Panc1 (cell line): ENCODE results near the gene DNAJA1.

ENCODE experiments used
- POLR2AphosphoS5 ChIP-seq: IDR thresholded peaks from 2 replicates; pipeline ENCODE4 v1.6.1; 2012; ENCODE audit warnings: mild to moderate bottlenecking, low read depth, low read length, moderate library complexity
- SIN3A ChIP-seq: IDR thresholded peaks from 2 replicates; pipeline ENCODE4 v1.6.1; 2012; ENCODE audit warnings: low read depth, mild to moderate bottlenecking, low read length, moderate library complexity, borderline replicate concordance; ENCODE audit not compliant: insufficient read depth
- TCF7L2 ChIP-seq: IDR thresholded peaks from 2 replicates; pipeline ENCODE4 v1.6.1; 2011; ENCODE audit warnings: mild to moderate bottlenecking, low read depth, low read length, inconsistent platforms
- TF ChIP-seq, protein P1 (sequence below): fragments of 450-650 bp; IDR thresholded peaks from 2 replicates; pipeline ENCODE4 v1.5.1; 2017; ENCODE audit warnings: mild to moderate bottlenecking
- TF ChIP-seq, protein P2 (sequence below), 2 experiments: IDR thresholded peaks; 2 replicates each; pipeline ENCODE4 v1.6.1; 2011 to 2012; ENCODE audit warnings: low read depth in 2 of 2, control low read depth in 1 of 2, low read length in 1 of 2, mild to moderate bottlenecking in 1 of 2, moderate library complexity in 1 of 2; ENCODE audit not compliant: insufficient read depth in 1 of 2

DNA sequence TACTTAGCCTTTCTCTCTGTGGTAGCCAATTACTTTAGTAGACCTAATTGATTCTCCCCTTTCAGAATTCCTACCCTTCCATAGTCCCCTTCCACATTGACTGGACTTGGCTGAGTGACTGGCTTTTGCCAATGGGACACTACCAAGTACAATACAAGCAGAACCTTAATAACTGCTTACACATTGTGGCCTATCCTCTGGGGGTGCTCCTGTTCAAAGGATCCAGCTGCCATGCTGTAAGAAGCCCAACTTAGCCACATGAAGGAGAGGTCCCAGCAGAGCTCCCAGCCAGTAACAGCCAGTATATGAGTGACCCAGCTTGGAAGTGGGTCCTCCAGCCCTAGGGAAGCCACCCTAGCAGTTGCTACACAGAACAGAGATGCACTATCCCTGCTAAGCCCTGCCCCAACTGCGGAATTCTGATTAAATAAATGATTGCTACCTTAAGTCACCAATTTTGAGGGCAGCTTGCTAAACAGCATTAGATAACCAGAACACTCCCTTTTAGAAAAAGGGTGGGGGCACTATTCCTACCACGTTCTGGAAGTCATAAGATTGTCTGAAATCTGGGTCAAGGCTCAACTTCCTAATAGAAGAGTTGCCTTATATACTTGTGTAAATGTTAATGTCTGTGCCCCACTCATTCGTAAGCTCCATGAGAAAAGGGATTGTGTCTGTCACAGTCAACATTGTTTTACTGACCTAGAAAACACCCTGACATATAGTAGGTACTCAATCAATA, 12.6 kb upstream of the DNAJA1 start:
- TF ChIP-seq, protein P1, sequence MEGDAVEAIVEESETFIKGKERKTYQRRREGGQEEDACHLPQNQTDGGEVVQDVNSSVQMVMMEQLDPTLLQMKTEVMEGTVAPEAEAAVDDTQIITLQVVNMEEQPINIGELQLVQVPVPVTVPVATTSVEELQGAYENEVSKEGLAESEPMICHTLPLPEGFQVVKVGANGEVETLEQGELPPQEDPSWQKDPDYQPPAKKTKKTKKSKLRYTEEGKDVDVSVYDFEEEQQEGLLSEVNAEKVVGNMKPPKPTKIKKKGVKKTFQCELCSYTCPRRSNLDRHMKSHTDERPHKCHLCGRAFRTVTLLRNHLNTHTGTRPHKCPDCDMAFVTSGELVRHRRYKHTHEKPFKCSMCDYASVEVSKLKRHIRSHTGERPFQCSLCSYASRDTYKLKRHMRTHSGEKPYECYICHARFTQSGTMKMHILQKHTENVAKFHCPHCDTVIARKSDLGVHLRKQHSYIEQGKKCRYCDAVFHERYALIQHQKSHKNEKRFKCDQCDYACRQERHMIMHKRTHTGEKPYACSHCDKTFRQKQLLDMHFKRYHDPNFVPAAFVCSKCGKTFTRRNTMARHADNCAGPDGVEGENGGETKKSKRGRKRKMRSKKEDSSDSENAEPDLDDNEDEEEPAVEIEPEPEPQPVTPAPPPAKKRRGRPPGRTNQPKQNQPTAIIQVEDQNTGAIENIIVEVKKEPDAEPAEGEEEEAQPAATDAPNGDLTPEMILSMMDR, result no peak
- TF ChIP-seq POLR2AphosphoS5 (no peak), TCF7L2 (no peak), SIN3A (no peak)
- TF ChIP-seq, protein P2, sequence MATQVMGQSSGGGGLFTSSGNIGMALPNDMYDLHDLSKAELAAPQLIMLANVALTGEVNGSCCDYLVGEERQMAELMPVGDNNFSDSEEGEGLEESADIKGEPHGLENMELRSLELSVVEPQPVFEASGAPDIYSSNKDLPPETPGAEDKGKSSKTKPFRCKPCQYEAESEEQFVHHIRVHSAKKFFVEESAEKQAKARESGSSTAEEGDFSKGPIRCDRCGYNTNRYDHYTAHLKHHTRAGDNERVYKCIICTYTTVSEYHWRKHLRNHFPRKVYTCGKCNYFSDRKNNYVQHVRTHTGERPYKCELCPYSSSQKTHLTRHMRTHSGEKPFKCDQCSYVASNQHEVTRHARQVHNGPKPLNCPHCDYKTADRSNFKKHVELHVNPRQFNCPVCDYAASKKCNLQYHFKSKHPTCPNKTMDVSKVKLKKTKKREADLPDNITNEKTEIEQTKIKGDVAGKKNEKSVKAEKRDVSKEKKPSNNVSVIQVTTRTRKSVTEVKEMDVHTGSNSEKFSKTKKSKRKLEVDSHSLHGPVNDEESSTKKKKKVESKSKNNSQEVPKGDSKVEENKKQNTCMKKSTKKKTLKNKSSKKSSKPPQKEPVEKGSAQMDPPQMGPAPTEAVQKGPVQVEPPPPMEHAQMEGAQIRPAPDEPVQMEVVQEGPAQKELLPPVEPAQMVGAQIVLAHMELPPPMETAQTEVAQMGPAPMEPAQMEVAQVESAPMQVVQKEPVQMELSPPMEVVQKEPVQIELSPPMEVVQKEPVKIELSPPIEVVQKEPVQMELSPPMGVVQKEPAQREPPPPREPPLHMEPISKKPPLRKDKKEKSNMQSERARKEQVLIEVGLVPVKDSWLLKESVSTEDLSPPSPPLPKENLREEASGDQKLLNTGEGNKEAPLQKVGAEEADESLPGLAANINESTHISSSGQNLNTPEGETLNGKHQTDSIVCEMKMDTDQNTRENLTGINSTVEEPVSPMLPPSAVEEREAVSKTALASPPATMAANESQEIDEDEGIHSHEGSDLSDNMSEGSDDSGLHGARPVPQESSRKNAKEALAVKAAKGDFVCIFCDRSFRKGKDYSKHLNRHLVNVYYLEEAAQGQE (IDR thresholded peaks at IDR 0.05; ENCODE audit: insufficient read depth in 1 of 2, low read depth in 2 of 2, low read length in 1 of 2), result no peak
